Hematopoietic multipotent progenitor cell (in vitro differentiated cells): ENCODE measurements around the gene MAN2C1. TPM values are rescaled to one million over a fixed set of nuclear protein-coding genes. Genes with fewer than 3 reads are reported as not detected.
"Not testable (repeated sequence)": the region's sequence is repeated elsewhere in the genome, so short reads cannot be mapped to it uniquely, and the experiment has no call there.

Experiments
- DNase-seq, 3 donors: peaks; one replicate each; pipeline ENCODE4 v3.0.0-alpha.2; 2011 to 2015; ENCODE audit warnings: low read depth in 2 of 3, low spot score in 2 of 3
- total RNA-seq: library from RNA; depleted of rRNA; stranded (reverse); fragments of >200 nt; gene quantifications from one replicate; pipeline ENCODE4 v1.2.3, GENCODE V29; 2012

Gene MAN2C1
- total RNA-seq, 1 donor = 222 TPM

DNA sequence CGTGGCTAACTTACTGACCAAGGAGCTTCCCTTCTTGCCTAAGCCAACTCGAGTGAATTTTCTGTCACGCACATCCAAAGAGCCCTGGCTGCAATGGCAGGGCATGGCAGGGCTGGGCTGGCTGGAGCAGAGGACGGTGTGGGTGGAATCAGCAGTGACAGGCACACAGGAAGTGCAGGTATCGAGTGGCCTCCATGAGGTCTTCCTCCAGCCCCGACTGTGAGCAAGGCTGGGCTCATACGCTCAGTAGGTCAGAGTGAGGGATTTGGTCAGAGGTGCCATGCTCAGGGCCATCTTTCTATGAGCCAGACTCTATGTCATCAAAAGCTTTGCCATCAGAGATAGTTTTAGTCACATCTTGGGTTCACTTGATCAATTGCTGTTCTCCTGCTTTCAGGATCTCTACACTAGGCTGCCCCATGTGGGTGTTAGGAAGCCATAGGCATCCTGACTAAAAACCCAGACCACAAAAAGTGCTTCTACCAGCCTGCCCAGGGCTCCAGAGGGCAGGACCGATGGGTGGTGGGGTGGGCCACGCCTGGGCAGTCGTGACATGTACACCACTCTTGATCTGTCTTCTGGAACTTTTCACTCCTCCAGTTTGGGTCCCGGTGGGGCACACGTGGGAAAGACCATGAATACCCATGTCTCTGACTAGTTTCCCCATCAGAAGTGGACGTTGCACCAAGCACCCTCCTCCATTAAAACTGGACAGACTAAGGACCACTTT is 55.1 kb downstream of the MAN2C1 start:
- DNase-seq = no peak

DNA sequence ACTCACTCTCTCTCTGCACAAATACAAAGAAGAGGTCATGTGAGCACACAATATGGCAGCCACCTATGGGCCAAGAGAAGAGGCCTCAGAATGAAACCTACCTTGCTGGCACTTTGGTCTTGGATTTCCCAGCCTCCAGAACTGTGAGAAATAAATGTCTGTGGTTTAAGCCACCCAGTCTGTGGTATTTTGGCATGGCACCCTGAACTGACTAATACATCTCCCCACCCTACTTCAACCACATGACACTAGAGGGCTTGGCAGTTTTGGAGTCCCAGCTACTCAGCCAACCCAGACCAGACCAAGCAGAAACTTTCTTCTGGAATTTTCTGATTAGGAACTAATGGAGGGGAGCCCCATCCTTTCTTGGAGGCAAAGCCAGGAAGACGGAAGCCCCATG is 55.9 kb downstream of the MAN2C1 start:
- not testable (repeated sequence) for DNase-seq

DNA sequence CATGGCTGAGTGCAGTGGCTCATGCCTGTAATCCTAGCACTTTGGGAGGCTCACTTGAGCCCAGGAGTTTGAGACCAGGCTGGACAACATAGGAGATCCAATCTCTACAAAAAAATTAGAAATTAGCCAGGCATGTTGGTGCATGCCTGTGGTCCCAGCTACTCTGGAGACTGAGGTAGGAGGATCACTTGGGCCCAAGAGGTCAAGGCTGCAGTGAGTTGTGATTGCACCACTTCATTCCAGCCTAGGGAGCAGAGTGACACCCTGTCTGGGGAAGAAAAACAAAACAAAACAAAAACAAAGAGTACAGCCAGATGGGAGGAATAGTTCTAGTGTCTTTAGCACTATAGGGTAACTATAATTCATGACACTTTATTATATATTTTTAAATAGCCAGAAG is 58.7 kb downstream of the MAN2C1 start:
- DNase-seq = no peak

DNA sequence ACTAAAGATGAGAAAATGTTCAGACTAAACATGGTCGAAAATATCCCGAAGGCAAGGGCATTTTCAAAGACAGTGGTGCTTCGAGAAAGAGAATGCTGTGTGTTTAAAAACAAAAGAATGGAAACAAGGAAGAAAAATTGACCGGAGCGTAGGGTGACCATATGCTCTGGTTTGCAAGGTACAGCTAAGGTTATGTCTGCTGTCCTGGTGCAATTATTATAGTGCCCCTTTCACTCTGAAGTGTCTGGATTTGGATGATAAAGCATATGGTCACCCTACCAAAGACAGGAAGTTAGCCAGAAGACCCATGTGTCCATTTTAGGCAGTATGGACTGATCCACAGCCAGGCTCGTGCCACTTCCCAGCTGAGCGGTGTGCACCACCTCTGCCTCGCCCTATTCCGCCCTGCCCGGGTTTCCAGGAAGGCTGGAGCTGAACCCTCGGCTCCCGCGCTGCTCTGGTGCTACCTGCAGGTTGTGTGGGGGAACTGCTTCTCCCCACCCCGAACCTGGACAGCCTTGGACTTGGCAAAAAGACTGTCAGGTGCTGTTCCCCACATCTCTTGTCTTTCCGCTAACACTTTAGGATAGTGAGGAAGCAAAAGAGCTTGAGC is 60.5 kb downstream of the MAN2C1 start:
- DNase-seq = peak in 2 of 3 donors; percentile 42 to 55

DNA sequence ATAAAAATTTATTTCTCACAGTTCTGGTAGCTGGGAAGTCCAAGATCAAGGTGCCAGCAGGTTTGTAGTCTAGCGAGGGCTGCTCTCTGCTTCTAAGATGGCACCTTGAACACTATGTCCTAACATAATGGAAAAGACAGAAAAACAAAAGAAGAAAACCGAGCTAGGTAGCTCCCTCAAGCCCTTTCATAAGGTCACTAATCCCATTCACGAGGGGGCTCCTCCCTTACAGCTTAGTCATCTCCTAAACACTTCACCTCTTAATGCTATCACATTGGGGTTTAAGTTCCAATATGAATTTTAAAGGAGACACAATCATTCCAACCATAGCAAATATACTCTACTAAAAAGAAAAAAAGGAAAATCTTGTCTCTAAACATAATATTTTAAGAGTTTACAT is 62.2 kb downstream of the MAN2C1 start:
- DNase-seq = no peak

Other genes starting within 250 kb of the MAN2C1 start
- gene C15orf39, start 166.7 kb downstream of the MAN2C1 start, total RNA-seq = 77.8 TPM
- gene GOLGA6C, start 110.3 kb downstream of the MAN2C1 start, total RNA-seq = not detected
- gene GOLGA6D, start 85.8 kb downstream of the MAN2C1 start, total RNA-seq = under 0.01 TPM
- gene COMMD4, start 32.5 kb downstream of the MAN2C1 start, total RNA-seq = 81.3 TPM
- gene NEIL1, start 21.6 kb downstream of the MAN2C1 start, total RNA-seq = 6.7 TPM
- gene SIN3A, start 83.1 kb upstream of the MAN2C1 start, total RNA-seq = 71.4 TPM
- 21.3 TPM for gene PTPN9, start 210.7 kb upstream of the MAN2C1 start, total RNA-seq